Neural cell (in vitro differentiated cells): ENCODE results near the gene FLT3LG.

ENCODE experiments used
- EZH2 ChIP-seq: fragments of 200-600, 300-800 bp; shearing (Covaris generic), sonication (generic); IDR thresholded peaks from 2 replicates; pipeline ENCODE4 v1.6.1; 2014; ENCODE audit warnings: antibody characterized with exemption, low read length, borderline replicate concordance, mild to moderate bottlenecking; ENCODE audit not compliant: insufficient read depth, poor library complexity, severe bottlenecking
- RAD21 ChIP-seq: fragments of 450-650 bp; conservative IDR thresholded peaks from 2 replicates; pipeline ENCODE4 v1.6.1; 2014; ENCODE audit warnings: antibody characterized with exemption, mild to moderate bottlenecking, moderate library complexity
- TF ChIP-seq, protein P1 (sequence below): fragments of 450-650 bp; IDR thresholded peaks from 2 replicates; pipeline ENCODE4 v1.5.1; 2014; ENCODE audit warnings: antibody characterized with exemption, mild to moderate bottlenecking, moderate library complexity; ENCODE audit not compliant: poor library complexity, severe bottlenecking

GRCh38 chr19:49463960-49464740 is 9.9 kb upstream of the FLT3LG start:
- TF ChIP-seq EZH2: no peak
- TF ChIP-seq, protein P1, sequence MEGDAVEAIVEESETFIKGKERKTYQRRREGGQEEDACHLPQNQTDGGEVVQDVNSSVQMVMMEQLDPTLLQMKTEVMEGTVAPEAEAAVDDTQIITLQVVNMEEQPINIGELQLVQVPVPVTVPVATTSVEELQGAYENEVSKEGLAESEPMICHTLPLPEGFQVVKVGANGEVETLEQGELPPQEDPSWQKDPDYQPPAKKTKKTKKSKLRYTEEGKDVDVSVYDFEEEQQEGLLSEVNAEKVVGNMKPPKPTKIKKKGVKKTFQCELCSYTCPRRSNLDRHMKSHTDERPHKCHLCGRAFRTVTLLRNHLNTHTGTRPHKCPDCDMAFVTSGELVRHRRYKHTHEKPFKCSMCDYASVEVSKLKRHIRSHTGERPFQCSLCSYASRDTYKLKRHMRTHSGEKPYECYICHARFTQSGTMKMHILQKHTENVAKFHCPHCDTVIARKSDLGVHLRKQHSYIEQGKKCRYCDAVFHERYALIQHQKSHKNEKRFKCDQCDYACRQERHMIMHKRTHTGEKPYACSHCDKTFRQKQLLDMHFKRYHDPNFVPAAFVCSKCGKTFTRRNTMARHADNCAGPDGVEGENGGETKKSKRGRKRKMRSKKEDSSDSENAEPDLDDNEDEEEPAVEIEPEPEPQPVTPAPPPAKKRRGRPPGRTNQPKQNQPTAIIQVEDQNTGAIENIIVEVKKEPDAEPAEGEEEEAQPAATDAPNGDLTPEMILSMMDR: no peak
- no peak for TF ChIP-seq RAD21
